Spleen (tissue), 7 donors: Measurements from ENCODE around the gene SNRPN.

Experiments used
- POLR2A ChIP-seq, 3 donors: fragments of 450-650 bp; IDR thresholded peaks; one replicate each; pipeline ENCODE4 v1.5.1; 2017; ENCODE audit warnings: antibody characterized with exemption in 3 of 3, mild to moderate bottlenecking in 1 of 3
- POLR2AphosphoS5 ChIP-seq, 3 donors: sonication (generic); formaldehyde crosslinking; IDR thresholded peaks; one replicate each; pipeline ENCODE4 v1.5.1; 2017; ENCODE audit warnings: antibody characterized with exemption in 3 of 3
- TF ChIP-seq, protein P1 (sequence below), 11 experiments: fragments of 200-600 bp in 7 of 11; fragments of 450-650 bp in 4 of 11; sonication (generic) in 4 of 11; IDR thresholded peaks in 8 of 11; conservative IDR thresholded peaks in 3 of 11; 1 replicate in 7 of 11; 2 replicates in 4 of 11; pipeline versions ENCODE4 v1.4.0 to v1.8.0; 2016 to 2021; ENCODE audit warnings: antibody characterized with exemption in 11 of 11, inconsistent platforms in 4 of 11, mild to moderate bottlenecking in 1 of 11
- donor health status: DM: no; HTN: no; CAD: no; lungs with moderate emphysema.
- donor health status: DM: no; HTN: no; CAD: no.
- donor health status: DM: no; HTN: no; CAD: no.

DNA sequence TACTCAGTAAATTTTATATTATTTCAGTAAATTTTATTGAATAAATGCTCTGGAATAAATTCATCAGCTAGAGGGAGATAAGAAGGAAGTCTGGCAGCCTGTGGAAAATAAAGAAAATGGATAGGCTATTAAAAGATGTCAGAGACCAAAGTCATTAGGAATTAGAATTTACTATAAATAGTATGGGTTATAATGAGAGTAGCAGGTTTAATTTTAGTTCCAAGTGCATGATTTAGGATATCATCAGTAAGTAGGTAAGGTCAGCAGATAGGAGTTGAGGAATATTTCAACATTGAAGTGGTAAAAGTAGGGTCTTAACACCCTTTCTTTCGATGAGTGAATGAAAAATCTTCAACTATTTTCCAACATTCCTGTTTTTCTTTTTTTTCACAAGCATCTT, 64.6 kb downstream of the SNRPN start:
- TF ChIP-seq POLR2A (IDR thresholded peaks at IDR 0.05) (no peak), POLR2AphosphoS5 (IDR thresholded peaks at IDR 0.05) (no peak)
- TF ChIP-seq, protein P1, sequence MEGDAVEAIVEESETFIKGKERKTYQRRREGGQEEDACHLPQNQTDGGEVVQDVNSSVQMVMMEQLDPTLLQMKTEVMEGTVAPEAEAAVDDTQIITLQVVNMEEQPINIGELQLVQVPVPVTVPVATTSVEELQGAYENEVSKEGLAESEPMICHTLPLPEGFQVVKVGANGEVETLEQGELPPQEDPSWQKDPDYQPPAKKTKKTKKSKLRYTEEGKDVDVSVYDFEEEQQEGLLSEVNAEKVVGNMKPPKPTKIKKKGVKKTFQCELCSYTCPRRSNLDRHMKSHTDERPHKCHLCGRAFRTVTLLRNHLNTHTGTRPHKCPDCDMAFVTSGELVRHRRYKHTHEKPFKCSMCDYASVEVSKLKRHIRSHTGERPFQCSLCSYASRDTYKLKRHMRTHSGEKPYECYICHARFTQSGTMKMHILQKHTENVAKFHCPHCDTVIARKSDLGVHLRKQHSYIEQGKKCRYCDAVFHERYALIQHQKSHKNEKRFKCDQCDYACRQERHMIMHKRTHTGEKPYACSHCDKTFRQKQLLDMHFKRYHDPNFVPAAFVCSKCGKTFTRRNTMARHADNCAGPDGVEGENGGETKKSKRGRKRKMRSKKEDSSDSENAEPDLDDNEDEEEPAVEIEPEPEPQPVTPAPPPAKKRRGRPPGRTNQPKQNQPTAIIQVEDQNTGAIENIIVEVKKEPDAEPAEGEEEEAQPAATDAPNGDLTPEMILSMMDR (IDR thresholded peaks at IDR 0.05 in 8 of 11, conservative IDR thresholded peaks at IDR 0.05 in 3 of 11): no peak
